PC-3 (cell line): ENCODE measurements around the gene TTC5. TPM values are rescaled to one million over a fixed set of nuclear protein-coding genes. Genes with fewer than 3 reads are reported as not detected.
"Not testable (repeated sequence)": the region's sequence is repeated elsewhere in the genome, so short reads cannot be mapped to it uniquely, and the experiment has no call there.

Experiments
- ATAC-seq: fragments of 200-7000 bp; cut with Tn5 transposase; 2 replicates; pipeline ENCODE4 v1.9.1; 2020; ENCODE audit warnings: mild to moderate bottlenecking, moderate library complexity
- BruUV-seq: library from RNA; stranded (reverse); fragments of 400-500 nt; replicated peaks from 2 replicates; lab custom pipeline; 2021; lab: Mats Ljungman, UMichigan
- CTCF ChIA-PET: fragments of 300-600 bp; sonication (Branson Sonifier 250); formaldehyde crosslinking; loops from one replicate; lab custom pipeline; 2022; ENCODE audit warnings: antibody characterized with exemption; lab: Charles Lee
- POLR2A ChIA-PET: fragments of 300-600 bp; sonication (Branson Sonifier 250); formaldehyde crosslinking; loops from one replicate; lab custom pipeline; 2022; ENCODE audit warnings: antibody characterized with exemption; ENCODE audit not compliant: unreplicated experiment; lab: Charles Lee
- DNase-seq: peaks from one replicate; pipeline ENCODE4 v3.0.0-alpha.2; 2015
- H2AFZ ChIP-seq: fragments of 300-600 bp; sonication (generic); 2 replicates; pipeline ENCODE4 v1.6.0; 2016; ENCODE audit warnings: antibody characterized with exemption, low read length
- H3F3A ChIP-seq: fragments of 300-600 bp; sonication (generic); one replicate; pipeline ENCODE4 v1.6.0; 2017; ENCODE audit warnings: antibody characterized with exemption, low read length, control low read depth, mild to moderate bottlenecking; ENCODE audit not compliant: unreplicated experiment
- H3K27ac ChIP-seq: fragments of 300-600 bp; sonication (generic); 2 replicates; pipeline ENCODE4 v1.5.1; 2016; ENCODE audit warnings: mild to moderate bottlenecking, low read length
- H3K27me3 ChIP-seq: fragments of 300-600 bp; sonication (generic); 2 replicates; pipeline ENCODE4 v1.6.1; 2016; ENCODE audit warnings: low read length, mixed read lengths
- H3K36me3 ChIP-seq: fragments of 300-600 bp; sonication (generic); 2 replicates; pipeline ENCODE4 v1.6.1; 2016; ENCODE audit warnings: low read depth, mixed run types, low read length, mixed read lengths
- H3K4me1 ChIP-seq: fragments of 300-600 bp; sonication (generic); 2 replicates; pipeline ENCODE4 v1.5.1; 2016; ENCODE audit warnings: low read length; ENCODE audit not compliant: insufficient read depth
- H3K4me2 ChIP-seq: fragments of 300-600 bp; sonication (generic); 2 replicates; pipeline ENCODE4 v1.6.0; 2016; ENCODE audit warnings: low read length
- H3K4me3 ChIP-seq: fragments of 300-600 bp; sonication (generic); 2 replicates; pipeline ENCODE4 v1.5.1; 2016; ENCODE audit warnings: mild to moderate bottlenecking, low read length, mixed read lengths
- H3K79me2 ChIP-seq: fragments of 300-600 bp; sonication (generic); 2 replicates; pipeline ENCODE4 v1.6.1; 2017; ENCODE audit warnings: low read length, mixed read lengths
- H3K9ac ChIP-seq: fragments of 300-600 bp; sonication (generic); 2 replicates; pipeline ENCODE4 v1.6.0; 2016; ENCODE audit warnings: mild to moderate bottlenecking, low read length
- H3K9me2 ChIP-seq: fragments of 300-600 bp; sonication (generic); replicated peaks from 2 replicates; pipeline ENCODE4 v1.6.1; 2016; ENCODE audit warnings: mixed run types, low read length, mixed read lengths
- H3K9me3 ChIP-seq: fragments of 300-600 bp; sonication (generic); 2 replicates; pipeline ENCODE4 v1.6.1; 2016; ENCODE audit warnings: low read length, mixed read lengths
- H4K20me1 ChIP-seq: fragments of 300-600 bp; sonication (generic); 2 replicates; pipeline ENCODE4 v1.6.1; 2016; ENCODE audit warnings: low read length, mixed read lengths
- EZH2 ChIP-seq: fragments of 300-600 bp; sonication (generic); IDR thresholded peaks from one replicate; pipeline ENCODE4 v1.6.1; 2017; ENCODE audit warnings: antibody characterized with exemption, mild to moderate bottlenecking, low read length; ENCODE audit not compliant: unreplicated experiment
- EZH2phosphoT487 ChIP-seq: fragments of 300-600 bp; sonication (generic); IDR thresholded peaks from 2 replicates; pipeline ENCODE4 v1.6.1; 2018; ENCODE audit warnings: mild to moderate bottlenecking, antibody characterized with exemption, low read length, borderline replicate concordance
- intact Hi-C: fragments of 100-400 bp; cut with micrococcal nuclease; formaldehyde crosslinking; loops from 2 replicates; pipeline ENCODE4 v1.9.0; 2023
- total RNA-seq: library from RNA; depleted of rRNA; stranded (reverse); fragments of >200 nt; gene quantifications from 2 replicates; pipeline ENCODE4 v1.2.3, GENCODE V29; 2014
- TF ChIP-seq, protein P1 (sequence below): fragments of 300-600 bp; sonication (generic); conservative IDR thresholded peaks from 2 replicates; pipeline ENCODE4 v1.5.1; 2017; ENCODE audit warnings: antibody characterized with exemption, low read depth, mild to moderate bottlenecking, low read length

Gene TTC5
- total RNA-seq, 1 experiment from 2014 or later: 9.8 TPM

DNA sequence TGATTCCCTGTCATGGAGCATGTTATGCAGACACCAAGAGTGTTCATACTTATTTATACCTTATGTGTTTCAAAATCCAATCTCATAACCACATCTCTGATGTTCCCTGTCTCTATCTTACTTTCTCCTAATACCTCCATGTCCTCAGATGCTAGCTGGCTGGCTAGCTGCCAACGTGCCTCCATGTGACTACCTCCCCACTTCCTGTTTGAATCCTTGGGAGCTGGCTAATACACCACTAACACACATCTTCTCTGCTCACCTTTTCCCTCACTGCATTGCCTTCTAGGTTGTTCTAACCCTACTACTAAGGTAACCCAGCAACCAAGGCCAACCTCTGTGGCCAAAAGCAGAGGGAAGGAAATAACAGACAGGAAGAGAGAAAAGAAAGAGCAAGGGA lies 27.3 kb downstream of the TTC5 start:
- H4K20me1 ChIP-seq: no peaks in the 10 kb centered on the region
- ATAC-seq: no peak
- CTCF ChIA-PET: no interaction called here
- BruUV-seq: no TSS peak
- H3K9me2 ChIP-seq: no peaks in the 10 kb centered on the region
- intact Hi-C loops: no loop called here
- TF ChIP-seq EZH2 (no peak), EZH2phosphoT487 (no peak)
- TF ChIP-seq, protein P1, sequence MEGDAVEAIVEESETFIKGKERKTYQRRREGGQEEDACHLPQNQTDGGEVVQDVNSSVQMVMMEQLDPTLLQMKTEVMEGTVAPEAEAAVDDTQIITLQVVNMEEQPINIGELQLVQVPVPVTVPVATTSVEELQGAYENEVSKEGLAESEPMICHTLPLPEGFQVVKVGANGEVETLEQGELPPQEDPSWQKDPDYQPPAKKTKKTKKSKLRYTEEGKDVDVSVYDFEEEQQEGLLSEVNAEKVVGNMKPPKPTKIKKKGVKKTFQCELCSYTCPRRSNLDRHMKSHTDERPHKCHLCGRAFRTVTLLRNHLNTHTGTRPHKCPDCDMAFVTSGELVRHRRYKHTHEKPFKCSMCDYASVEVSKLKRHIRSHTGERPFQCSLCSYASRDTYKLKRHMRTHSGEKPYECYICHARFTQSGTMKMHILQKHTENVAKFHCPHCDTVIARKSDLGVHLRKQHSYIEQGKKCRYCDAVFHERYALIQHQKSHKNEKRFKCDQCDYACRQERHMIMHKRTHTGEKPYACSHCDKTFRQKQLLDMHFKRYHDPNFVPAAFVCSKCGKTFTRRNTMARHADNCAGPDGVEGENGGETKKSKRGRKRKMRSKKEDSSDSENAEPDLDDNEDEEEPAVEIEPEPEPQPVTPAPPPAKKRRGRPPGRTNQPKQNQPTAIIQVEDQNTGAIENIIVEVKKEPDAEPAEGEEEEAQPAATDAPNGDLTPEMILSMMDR: no peak
- H3K4me3 ChIP-seq: no peak overlapping the region
- H3F3A ChIP-seq: no peaks in the 10 kb centered on the region
- H3K79me2 ChIP-seq: no peaks in the 10 kb centered on the region
- no peak overlapping the region for H3K9ac ChIP-seq
- H3K36me3 ChIP-seq: peaks cover 7% of the 10 kb centered on the region; the same call in 1 of the 2 replicates
- POLR2A ChIA-PET: no interaction called here
- H2AFZ ChIP-seq: no peak overlapping the region
- no peaks in the 10 kb centered on the region for H3K27me3 ChIP-seq
- peak; percentile 22 for DNase-seq
- H3K27ac ChIP-seq: no peak overlapping the region
- H3K9me3 ChIP-seq: no peaks in the 10 kb centered on the region
- H3K4me1 ChIP-seq: no peaks in the 10 kb centered on the region
- H3K4me2 ChIP-seq: no peak overlapping the region

DNA sequence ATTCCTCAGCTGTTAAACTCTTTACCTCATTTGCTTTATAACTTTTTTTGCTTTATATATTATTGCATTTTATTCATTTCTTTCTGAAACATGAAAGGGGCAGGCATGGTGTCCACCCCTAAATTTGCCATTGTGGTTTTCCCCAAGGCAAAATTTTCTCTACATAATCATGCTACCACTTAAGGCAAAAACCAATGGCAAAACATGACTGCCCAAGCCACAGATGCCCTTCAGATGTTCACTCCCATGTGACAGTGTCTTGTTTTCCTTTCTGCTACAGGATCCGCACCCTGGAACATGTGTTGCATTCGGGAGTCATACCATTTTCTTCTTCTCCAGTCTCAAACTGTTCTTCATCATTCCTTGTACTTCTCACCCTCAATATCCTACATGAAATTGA lies 28.3 kb downstream of the TTC5 start:
- no peaks in the 10 kb centered on the region for H3K4me1 ChIP-seq
- no peaks in the 10 kb centered on the region for H3K27me3 ChIP-seq
- no peaks in the 10 kb centered on the region for H3F3A ChIP-seq
- no peaks in the 10 kb centered on the region for H3K79me2 ChIP-seq
- H2AFZ ChIP-seq: no peak overlapping the region
- no peaks in the 10 kb centered on the region for H3K9me2 ChIP-seq
- no TSS peak for BruUV-seq
- H4K20me1 ChIP-seq: no peaks in the 10 kb centered on the region
- DNase-seq (no peak), ATAC-seq (no peak)
- no peak overlapping the region for H3K4me2 ChIP-seq
- no peaks in the 10 kb centered on the region for H3K9me3 ChIP-seq
- ChIA-PET POLR2A (no interaction called here), CTCF (no interaction called here)
- TF ChIP-seq, protein P1: no peak
- no peak for TF ChIP-seq EZH2
- no peak for TF ChIP-seq EZH2phosphoT487
- peaks cover 7% of the 10 kb centered on the region; the same call in 1 of the 2 replicates for H3K36me3 ChIP-seq
- no peak overlapping the region for H3K27ac ChIP-seq
- no peak overlapping the region for H3K4me3 ChIP-seq
- H3K9ac ChIP-seq: no peak overlapping the region
- intact Hi-C loops: no loop called here

DNA sequence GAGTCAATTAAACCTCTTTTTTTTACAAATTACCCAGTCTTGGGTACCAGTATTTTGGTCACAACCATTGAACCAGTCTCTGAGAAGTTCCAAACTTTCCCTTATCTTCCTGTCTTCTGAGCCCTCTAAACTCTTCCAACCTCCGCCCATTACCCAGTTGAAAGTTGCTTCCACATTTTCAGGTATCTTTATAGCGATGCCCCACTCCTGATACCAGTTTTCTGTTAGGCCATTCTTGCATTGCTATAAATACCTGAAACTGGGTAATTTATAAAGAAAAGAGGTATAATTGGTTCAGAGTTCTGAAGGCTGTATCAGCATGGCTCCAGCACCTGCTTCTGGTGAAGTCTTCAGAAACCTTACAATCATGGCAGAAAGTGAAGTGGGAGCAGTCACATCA lies 31.7 kb downstream of the TTC5 start:
- H3K4me1 ChIP-seq: no peaks in the 10 kb centered on the region
- H3K9me3 ChIP-seq: no peaks in the 10 kb centered on the region

DNA sequence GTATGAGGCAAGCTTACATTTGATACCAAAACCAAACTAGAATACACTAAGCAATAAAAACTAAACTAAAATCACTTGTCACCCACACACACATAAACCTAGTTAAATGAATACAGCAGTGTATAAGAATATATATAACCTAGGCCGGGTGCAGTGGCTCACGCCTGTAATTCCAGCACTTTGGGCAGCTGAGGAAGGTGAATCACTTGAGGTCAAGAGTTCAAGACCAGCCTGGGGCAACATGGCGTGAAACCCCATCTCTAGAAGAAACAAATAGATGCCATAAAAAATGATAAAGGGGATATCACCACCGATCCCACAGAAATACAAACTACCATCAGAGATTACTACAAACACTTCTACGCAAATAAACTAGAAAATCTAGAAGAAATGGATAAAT lies 41.4 kb downstream of the TTC5 start:
- H3K9me3 ChIP-seq, BruUV-seq, H3K4me2 ChIP-seq, H3K9ac ChIP-seq, ATAC-seq, POLR2A ChIA-PET, intact Hi-C loops, H2AFZ ChIP-seq, H3K36me3 ChIP-seq, H3K9me2 ChIP-seq, H3K27ac ChIP-seq, H3K27me3 ChIP-seq, H3K79me2 ChIP-seq, CTCF ChIA-PET, H3K4me3 ChIP-seq, H3F3A ChIP-seq, H4K20me1 ChIP-seq: not testable (repeated sequence)
- peaks cover 17% of the 10 kb centered on the region for H3K4me1 ChIP-seq
- peak; percentile 19 for DNase-seq

More for the DNA sequence above, 31.7 kb downstream of the TTC5 start:
- H3K9me2 ChIP-seq: no peaks in the 10 kb centered on the region
- BruUV-seq: no TSS peak
- ChIA-PET POLR2A (no interaction called here), CTCF (no interaction called here)
- H2AFZ ChIP-seq: no peak overlapping the region
- no peak overlapping the region for H3K4me3 ChIP-seq
- TF ChIP-seq EZH2phosphoT487: no peak
- TF ChIP-seq EZH2: no peak
- TF ChIP-seq, protein P1: no peak
- H3K4me2 ChIP-seq: no peak overlapping the region
- no peaks in the 10 kb centered on the region for H3K79me2 ChIP-seq
- ATAC-seq (no peak), DNase-seq (no peak)
- H4K20me1 ChIP-seq: no peaks in the 10 kb centered on the region
- intact Hi-C loops: no loop called here
- no peaks in the 10 kb centered on the region for H3K27me3 ChIP-seq
- H3K27ac ChIP-seq: no peak overlapping the region
- H3K36me3 ChIP-seq: peaks cover 7% of the 10 kb centered on the region; the same call in 1 of the 2 replicates
- H3F3A ChIP-seq: no peaks in the 10 kb centered on the region
- H3K9ac ChIP-seq: no peak overlapping the region
